GM23338 (cell line): ENCODE results near the gene ERC1. TPM values are rescaled to one million over a fixed set of nuclear protein-coding genes. Genes with fewer than 3 reads are reported as not detected.
"Not testable (repeated sequence)": the region's sequence is repeated elsewhere in the genome, so short reads cannot be mapped to it uniquely, and the experiment has no call there.

Experiments
- ATAC-seq: fragments of 200-7000 bp; cut with Tn5 transposase; 3 replicates; pipeline ENCODE4 v1.9.1; 2020
- DNase-seq: peaks from one replicate; pipeline ENCODE4 v3.0.0-alpha.2; 2015; ENCODE audit warnings: low spot score
- H2AFZ ChIP-seq: fragments of 200-600 bp; sonication (generic); 2 replicates; pipeline ENCODE4 v1.8.0; 2016; ENCODE audit warnings: antibody characterized with exemption, mild to moderate bottlenecking, moderate library complexity
- H3F3A ChIP-seq: fragments of 200-600 bp; sonication (generic); replicated peaks from 2 replicates; pipeline ENCODE4 v1.8.0; 2017; ENCODE audit warnings: antibody characterized with exemption, mixed run types, low read depth
- H3K27ac ChIP-seq: fragments of 200-600 bp; sonication (generic); 2 replicates; pipeline ENCODE4 v1.6.1; 2016; ENCODE audit warnings: low read depth
- H3K27me3 ChIP-seq: fragments of 200-600 bp; sonication (generic); 2 replicates; pipeline ENCODE4 v1.8.0; 2016; ENCODE audit warnings: mild to moderate bottlenecking, mixed run types, moderate library complexity; ENCODE audit not compliant: insufficient read depth
- H3K36me3 ChIP-seq: fragments of 200-600 bp; sonication (generic); 2 replicates; pipeline ENCODE4 v1.8.0; 2016; ENCODE audit warnings: mild to moderate bottlenecking; ENCODE audit not compliant: insufficient read depth
- H3K4me1 ChIP-seq: fragments of 200-600 bp; sonication (generic); 2 replicates; pipeline ENCODE4 v1.8.0; 2016; ENCODE audit warnings: mild to moderate bottlenecking, moderate library complexity; ENCODE audit not compliant: insufficient read depth
- H3K4me2 ChIP-seq: fragments of 200-600 bp; sonication (generic); 2 replicates; pipeline ENCODE4 v1.7.1; 2017; ENCODE audit warnings: mixed run types
- H3K4me3 ChIP-seq: fragments of 200-600 bp; sonication (generic); 2 replicates; pipeline ENCODE4 v1.6.1; 2016; ENCODE audit warnings: mixed run types
- H3K79me2 ChIP-seq: fragments of 200-600 bp; sonication (generic); replicated peaks from 2 replicates; pipeline ENCODE4 v1.8.0; 2017; ENCODE audit warnings: mild to moderate bottlenecking; ENCODE audit not compliant: insufficient read depth
- H3K9me2 ChIP-seq: fragments of 200-600 bp; sonication (generic); 2 replicates; pipeline ENCODE4 v1.8.0; 2017; ENCODE audit not compliant: insufficient read depth
- H4K20me1 ChIP-seq: fragments of 200-600 bp; sonication (generic); replicated peaks from 2 replicates; pipeline ENCODE4 v1.8.0; 2017; ENCODE audit warnings: mild to moderate bottlenecking; ENCODE audit not compliant: insufficient read depth
- H3K27ac Mint-ChIP-seq: 2 replicates; pipeline ENCODE4 v1.8.0; 2020; ENCODE audit warnings: inconsistent platforms, mild to moderate bottlenecking, moderate library complexity, mixed read lengths
- H3K27me3 Mint-ChIP-seq: 3 replicates; pipeline ENCODE4 v1.8.0; 2022; ENCODE audit warnings: low read depth, mild to moderate bottlenecking, moderate library complexity, mixed read lengths, inconsistent platforms; ENCODE audit not compliant: insufficient read depth, poor library complexity
- H3K36me3 Mint-ChIP-seq: 3 replicates; pipeline ENCODE4 v1.8.0; 2021; ENCODE audit warnings: low read depth, mild to moderate bottlenecking, inconsistent platforms, moderate library complexity, mixed read lengths
- H3K4me1 Mint-ChIP-seq: 3 replicates; pipeline ENCODE4 v1.8.0; 2020; ENCODE audit warnings: mild to moderate bottlenecking, inconsistent platforms, mixed read lengths
- H3K4me3 Mint-ChIP-seq: 3 replicates; pipeline ENCODE4 v1.8.0; 2021; ENCODE audit warnings: moderate library complexity, mild to moderate bottlenecking, inconsistent platforms, mixed read lengths
- H3K9me3 Mint-ChIP-seq: 3 replicates; pipeline ENCODE4 v1.8.0; 2020; ENCODE audit warnings: moderate library complexity, mild to moderate bottlenecking, inconsistent platforms, mixed read lengths
- JUNB ChIP-seq: IDR thresholded peaks from one replicate; pipeline ENCODE4 v1.6.1; 2016; ENCODE audit warnings: antibody characterized with exemption; ENCODE audit not compliant: unreplicated experiment
- NANOG ChIP-seq: IDR thresholded peaks from 2 replicates; pipeline ENCODE4 v1.6.1; 2016; ENCODE audit warnings: antibody characterized with exemption, borderline replicate concordance
- STAT1 ChIP-seq: IDR thresholded peaks from one replicate; pipeline ENCODE4 v1.6.1; 2016; ENCODE audit warnings: antibody characterized with exemption; ENCODE audit not compliant: unreplicated experiment
- ZNF114 ChIP-seq: fragments of 250-450 bp; sonication (Bioruptor Pico); IDR thresholded peaks from 2 replicates; pipeline ENCODE4 v1.5.0; 2020; ENCODE audit warnings: mild to moderate bottlenecking, moderate library complexity
- ZNF331 ChIP-seq: fragments of 250-450 bp; sonication (Bioruptor Pico); IDR thresholded peaks from 2 replicates; pipeline ENCODE4 v1.5.0; 2020; ENCODE audit warnings: low read depth, mild to moderate bottlenecking, moderate library complexity
- polyA plus RNA-seq: library from polyadenylated mRNA; unstranded; fragments of >200 nt; fragmentation: Nextera tagmentation; extraction: Ambion mirVana; gene quantifications from 2 replicates; pipeline ENCODE4 v1.2.1, GENCODE V29; 2016
- total RNA-seq: library from RNA; depleted of rRNA; stranded (reverse); fragments of >200 nt; shearing (Covaris generic); gene quantifications from 2 replicates; pipeline ENCODE4 v1.2.3, GENCODE V29; 2014
- TF ChIP-seq, protein P1 (sequence below): IDR thresholded peaks from 2 replicates; pipeline ENCODE4 v1.6.1; 2016; ENCODE audit warnings: antibody characterized with exemption
- TF ChIP-seq, protein P2 (sequence below): fragments of 250-450 bp; sonication (Bioruptor Pico); IDR thresholded peaks from 2 replicates; pipeline ENCODE4 v1.5.0; 2020; ENCODE audit warnings: mild to moderate bottlenecking, moderate library complexity

Gene ERC1
- total and polyA plus RNA-seq, 2 experiments from 2014 or later, result 28.1 to 35.3 TPM

DNA sequence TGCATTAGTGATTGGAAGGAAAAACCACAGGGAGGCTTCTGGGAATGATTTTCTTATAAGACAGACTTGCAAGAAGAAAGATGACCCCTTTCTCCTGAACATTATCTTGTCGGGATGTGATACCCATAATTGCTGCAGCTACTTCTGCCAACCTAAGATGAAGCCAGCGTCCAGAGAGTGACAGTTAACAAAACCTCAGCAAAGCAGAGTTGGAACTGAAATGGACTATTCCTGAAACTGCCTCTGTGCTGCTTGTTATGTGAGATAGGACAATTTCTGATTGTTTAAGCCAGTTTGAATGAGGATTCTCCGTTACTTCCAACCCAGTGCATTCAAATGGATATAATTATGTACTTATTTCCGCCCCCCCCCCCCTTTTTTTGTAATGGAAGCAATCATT lies 204.5 kb downstream of the ERC1 start (continued):
- TF ChIP-seq, protein P1, sequence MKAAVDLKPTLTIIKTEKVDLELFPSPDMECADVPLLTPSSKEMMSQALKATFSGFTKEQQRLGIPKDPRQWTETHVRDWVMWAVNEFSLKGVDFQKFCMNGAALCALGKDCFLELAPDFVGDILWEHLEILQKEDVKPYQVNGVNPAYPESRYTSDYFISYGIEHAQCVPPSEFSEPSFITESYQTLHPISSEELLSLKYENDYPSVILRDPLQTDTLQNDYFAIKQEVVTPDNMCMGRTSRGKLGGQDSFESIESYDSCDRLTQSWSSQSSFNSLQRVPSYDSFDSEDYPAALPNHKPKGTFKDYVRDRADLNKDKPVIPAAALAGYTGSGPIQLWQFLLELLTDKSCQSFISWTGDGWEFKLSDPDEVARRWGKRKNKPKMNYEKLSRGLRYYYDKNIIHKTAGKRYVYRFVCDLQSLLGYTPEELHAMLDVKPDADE, result no peak
- TF ChIP-seq ZNF114 (CRISPR knock-in tag), result no peak

DNA sequence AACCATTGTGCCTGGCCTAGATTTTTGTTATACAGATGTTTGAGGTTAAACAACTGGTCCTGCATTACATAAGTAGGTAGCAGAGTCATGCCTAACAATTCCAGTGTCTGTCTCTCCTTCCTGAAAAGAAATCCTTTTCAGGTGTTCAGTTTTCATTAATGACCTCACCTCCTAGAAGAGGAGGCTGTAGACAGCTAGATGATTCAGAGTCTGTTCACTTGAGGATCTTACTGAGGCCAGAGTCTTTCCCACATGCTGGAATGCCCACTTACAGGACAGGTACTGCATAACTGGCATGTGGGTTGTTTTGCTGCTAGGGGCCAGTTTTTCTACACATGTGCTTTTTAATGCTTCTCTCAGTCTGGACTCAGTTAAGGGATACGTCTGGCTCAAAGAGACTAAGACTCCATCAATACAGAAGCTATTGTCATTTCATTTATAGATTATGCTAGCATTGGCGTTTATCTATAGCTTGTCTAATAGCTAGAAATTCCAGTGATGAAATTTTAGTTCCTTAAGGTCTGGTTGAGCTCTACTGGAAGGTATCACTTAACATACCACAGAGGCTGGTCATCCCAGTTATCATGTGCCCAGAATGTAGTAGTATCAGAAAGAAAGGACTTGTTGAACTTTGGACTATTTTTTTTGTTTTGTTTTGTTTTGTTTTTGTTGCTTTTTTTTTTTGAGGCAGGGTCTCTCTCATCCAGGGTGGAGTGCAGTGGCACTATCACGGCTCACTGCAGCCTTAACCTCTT lies 206.4 kb downstream of the ERC1 start:
- no peaks in the 10 kb centered on the region for H3K79me2 ChIP-seq
- no peaks in the 10 kb centered on the region for H3K27me3 ChIP-seq
- H3K9me2 ChIP-seq, result 0 out of 2 replicates have a peak, but pooled peaks cover 4% of the 10 kb centered on the region
- Mint-ChIP-seq H3K9me3 (peaks cover 17% of the 10 kb centered on the region), H3K4me3 (no peak overlapping the region), H3K27me3 (peaks cover under 1% of the 10 kb centered on the region), H3K27ac (no peak overlapping the region), H3K36me3 (peaks cover 51% of the 10 kb centered on the region), H3K4me1 (peaks cover 7% of the 10 kb centered on the region)
- no peaks in the 10 kb centered on the region for H4K20me1 ChIP-seq
- ATAC-seq, result no peak
- no peak overlapping the region for H3K27ac ChIP-seq
- H3K4me3 ChIP-seq, result no peak overlapping the region
- no peak for TF ChIP-seq JUNB
- no peak for DNase-seq
- no peaks in the 10 kb centered on the region for H3K36me3 ChIP-seq
- no peak overlapping the region for H2AFZ ChIP-seq
- H3F3A ChIP-seq, result no peaks in the 10 kb centered on the region
- H3K4me2 ChIP-seq, result no peak overlapping the region
- H3K4me1 ChIP-seq, result peaks cover 5% of the 10 kb centered on the region

DNA sequence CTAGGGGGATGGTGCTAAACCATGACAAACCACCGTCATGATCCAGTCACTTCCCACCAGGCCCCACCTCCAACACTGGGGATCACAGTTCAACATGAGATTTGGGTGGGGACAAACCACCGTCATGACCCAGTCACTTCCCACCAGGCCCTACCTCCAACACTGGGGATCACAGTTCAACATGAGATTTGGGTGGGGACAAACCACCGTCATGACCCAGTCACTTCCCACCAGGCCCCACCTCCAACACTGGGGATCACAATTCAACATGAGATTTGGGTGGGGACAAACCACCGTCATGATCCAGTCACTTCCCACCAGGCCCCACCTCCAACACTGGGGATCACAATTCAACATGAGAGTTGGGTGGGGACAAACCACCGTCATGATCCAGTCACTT lies 207.8 kb downstream of the ERC1 start:
- not testable (repeated sequence) for H3K27ac ChIP-seq

DNA sequence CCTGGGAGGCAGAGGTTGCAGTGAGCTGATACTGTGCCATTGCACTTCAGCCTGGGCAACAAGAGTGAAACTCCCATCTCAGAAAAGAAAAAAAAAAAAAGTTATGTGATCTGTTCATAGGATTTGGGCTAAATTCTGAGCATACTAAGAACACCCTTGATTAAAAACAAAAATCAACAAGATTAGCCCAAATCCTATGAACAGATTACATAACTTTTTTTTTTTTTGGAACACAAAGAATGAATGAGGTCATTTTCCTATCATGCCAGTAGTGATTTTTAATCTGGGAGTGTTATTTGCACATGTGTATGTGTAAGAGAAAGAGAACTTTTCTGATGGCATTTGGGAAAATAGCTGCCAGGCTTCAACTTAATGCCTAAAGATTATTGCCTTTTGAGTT lies 208.7 kb downstream of the ERC1 start:
- peaks cover 14% of the 10 kb centered on the region for H3K4me1 ChIP-seq
- H3K27me3 ChIP-seq, result no peaks in the 10 kb centered on the region
- Mint-ChIP-seq H3K36me3 (peaks cover 47% of the 10 kb centered on the region), H3K27ac (no peak overlapping the region), H3K4me3 (no peak overlapping the region), H3K4me1 (peaks cover 7% of the 10 kb centered on the region; the same call in 1 of the 3 replicates), H3K27me3 (no peaks in the 10 kb centered on the region), H3K9me3 (peaks cover 17% of the 10 kb centered on the region)
- no peak overlapping the region for H3K27ac ChIP-seq
- no peak overlapping the region for H2AFZ ChIP-seq
- ATAC-seq (no peak), DNase-seq (no peak)
- 0 out of 2 replicates have a peak, but pooled peaks cover 4% of the 10 kb centered on the region for H3K9me2 ChIP-seq
- no peak overlapping the region for H3K4me3 ChIP-seq
- no peaks in the 10 kb centered on the region for H3K36me3 ChIP-seq
- H3K4me2 ChIP-seq, result no peak overlapping the region
- H4K20me1 ChIP-seq, result no peaks in the 10 kb centered on the region
- H3K79me2 ChIP-seq, result no peaks in the 10 kb centered on the region
- no peaks in the 10 kb centered on the region for H3F3A ChIP-seq
- no peak for TF ChIP-seq NANOG
- TF ChIP-seq STAT1, result no peak
- TF ChIP-seq ZNF114 (CRISPR knock-in tag), result no peak
- TF ChIP-seq, protein P2, sequence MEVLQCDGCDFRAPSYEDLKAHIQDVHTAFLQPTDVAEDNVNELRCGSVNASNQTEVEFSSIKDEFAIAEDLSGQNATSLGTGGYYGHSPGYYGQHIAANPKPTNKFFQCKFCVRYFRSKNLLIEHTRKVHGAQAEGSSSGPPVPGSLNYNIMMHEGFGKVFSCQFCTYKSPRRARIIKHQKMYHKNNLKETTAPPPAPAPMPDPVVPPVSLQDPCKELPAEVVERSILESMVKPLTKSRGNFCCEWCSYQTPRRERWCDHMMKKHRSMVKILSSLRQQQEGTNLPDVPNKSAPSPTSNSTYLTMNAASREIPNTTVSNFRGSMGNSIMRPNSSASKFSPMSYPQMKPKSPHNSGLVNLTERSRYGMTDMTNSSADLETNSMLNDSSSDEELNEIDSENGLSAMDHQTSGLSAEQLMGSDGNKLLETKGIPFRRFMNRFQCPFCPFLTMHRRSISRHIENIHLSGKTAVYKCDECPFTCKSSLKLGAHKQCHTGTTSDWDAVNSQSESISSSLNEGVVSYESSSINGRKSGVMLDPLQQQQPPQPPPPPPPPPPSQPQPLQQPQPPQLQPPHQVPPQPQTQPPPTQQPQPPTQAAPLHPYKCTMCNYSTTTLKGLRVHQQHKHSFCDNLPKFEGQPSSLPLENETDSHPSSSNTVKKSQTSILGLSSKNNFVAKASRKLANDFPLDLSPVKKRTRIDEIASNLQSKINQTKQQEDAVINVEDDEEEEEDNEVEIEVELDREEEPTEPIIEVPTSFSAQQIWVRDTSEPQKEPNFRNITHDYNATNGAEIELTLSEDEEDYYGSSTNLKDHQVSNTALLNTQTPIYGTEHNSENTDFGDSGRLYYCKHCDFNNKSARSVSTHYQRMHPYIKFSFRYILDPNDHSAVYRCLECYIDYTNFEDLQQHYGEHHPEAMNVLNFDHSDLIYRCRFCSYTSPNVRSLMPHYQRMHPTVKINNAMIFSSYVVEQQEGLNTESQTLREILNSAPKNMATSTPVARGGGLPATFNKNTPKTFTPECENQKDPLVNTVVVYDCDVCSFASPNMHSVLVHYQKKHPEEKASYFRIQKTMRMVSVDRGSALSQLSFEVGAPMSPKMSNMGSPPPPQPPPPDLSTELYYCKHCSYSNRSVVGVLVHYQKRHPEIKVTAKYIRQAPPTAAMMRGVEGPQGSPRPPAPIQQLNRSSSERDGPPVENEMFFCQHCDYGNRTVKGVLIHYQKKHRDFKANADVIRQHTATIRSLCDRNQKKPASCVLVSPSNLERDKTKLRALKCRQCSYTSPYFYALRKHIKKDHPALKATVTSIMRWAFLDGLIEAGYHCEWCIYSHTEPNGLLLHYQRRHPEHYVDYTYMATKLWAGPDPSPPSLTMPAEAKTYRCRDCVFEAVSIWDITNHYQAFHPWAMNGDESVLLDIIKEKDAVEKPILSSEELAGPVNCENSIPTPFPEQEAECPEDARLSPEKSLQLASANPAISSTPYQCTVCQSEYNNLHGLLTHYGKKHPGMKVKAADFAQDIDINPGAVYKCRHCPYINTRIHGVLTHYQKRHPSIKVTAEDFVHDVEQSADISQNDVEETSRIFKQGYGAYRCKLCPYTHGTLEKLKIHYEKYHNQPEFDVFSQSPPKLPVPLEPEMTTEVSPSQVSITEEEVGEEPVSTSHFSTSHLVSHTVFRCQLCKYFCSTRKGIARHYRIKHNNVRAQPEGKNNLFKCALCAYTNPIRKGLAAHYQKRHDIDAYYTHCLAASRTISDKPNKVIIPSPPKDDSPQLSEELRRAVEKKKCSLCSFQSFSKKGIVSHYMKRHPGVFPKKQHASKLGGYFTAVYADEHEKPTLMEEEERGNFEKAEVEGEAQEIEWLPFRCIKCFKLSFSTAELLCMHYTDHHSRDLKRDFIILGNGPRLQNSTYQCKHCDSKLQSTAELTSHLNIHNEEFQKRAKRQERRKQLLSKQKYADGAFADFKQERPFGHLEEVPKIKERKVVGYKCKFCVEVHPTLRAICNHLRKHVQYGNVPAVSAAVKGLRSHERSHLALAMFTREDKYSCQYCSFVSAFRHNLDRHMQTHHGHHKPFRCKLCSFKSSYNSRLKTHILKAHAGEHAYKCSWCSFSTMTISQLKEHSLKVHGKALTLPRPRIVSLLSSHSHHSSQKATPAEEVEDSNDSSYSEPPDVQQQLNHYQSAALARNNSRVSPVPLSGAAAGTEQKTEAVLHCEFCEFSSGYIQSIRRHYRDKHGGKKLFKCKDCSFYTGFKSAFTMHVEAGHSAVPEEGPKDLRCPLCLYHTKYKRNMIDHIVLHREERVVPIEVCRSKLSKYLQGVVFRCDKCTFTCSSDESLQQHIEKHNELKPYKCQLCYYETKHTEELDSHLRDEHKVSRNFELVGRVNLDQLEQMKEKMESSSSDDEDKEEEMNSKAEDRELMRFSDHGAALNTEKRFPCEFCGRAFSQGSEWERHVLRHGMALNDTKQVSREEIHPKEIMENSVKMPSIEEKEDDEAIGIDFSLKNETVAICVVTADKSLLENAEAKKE (CRISPR knock-in tag), result no peak
- no peak for TF ChIP-seq ZNF331
- no peak for TF ChIP-seq JUNB

More for the DNA sequence above, 207.8 kb downstream of the ERC1 start:
- H3K9me2 ChIP-seq, H3K4me1 Mint-ChIP-seq, H3F3A ChIP-seq, H3K4me3 ChIP-seq, DNase-seq, H3K36me3 ChIP-seq, H3K4me1 ChIP-seq, H3K27me3 Mint-ChIP-seq, H3K4me2 ChIP-seq, H3K79me2 ChIP-seq, H3K4me3 Mint-ChIP-seq, H3K27ac Mint-ChIP-seq, ATAC-seq, H3K27me3 ChIP-seq, H4K20me1 ChIP-seq, H2AFZ ChIP-seq: not testable (repeated sequence)
- Mint-ChIP-seq H3K36me3 (peaks cover 51% of the 10 kb centered on the region), H3K9me3 (peaks cover 17% of the 10 kb centered on the region)
